ENCODE data around the gene NCKAP5.

NCKAP5 gene

DNA sequence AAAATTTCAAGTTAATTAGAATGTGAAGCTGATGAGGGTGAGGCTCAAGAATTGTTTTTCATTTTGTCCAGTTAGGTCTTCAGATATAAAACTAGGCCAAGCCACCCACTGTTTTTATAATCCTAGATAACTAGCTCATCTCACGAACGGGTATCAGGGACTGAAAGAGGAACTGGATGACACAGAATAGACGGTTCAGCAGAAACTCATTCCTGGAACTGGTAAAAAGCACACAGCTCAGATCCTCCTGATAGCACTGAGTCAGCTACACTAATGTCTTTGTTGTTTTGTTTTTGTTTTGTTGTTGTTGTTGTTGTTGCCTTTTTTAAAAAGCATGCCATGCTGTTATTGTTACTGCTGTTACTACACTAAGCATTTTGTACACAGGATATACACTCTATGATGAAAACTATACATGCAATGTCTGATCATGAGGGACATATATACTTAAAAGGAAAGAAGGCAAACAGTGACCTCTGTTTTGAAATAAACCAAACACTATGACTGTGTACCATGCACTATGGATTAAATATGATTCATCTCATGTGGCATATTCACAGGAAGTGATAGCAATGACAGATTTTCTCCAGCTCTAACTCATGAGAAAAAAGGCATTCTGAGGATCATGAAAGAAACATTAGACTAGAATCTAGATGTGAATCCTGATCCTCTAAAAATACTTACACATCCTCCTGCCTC lies 437.6 kb downstream of the NCKAP5 start:
- DNase-seq = no peak

DNA sequence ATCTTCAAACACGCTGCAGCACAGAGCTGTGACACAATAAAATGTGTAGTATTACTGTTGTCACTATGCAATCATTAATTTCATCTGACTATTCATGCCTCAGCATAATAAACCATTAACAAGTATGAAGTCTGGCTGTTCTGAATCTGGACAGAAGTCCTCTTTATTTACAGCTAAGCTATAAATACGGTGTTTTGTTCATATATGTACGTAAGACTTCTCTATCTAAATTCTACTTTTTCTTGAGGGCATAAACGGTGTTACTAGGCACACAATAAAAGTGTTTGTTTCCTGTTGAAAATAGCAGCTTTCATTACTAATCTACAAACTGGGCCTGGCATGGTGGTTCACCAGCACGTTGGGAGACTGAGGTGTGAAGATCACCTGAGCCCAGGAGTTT lies 443.8 kb downstream of the NCKAP5 start:
- DNase-seq = no peak

DNA sequence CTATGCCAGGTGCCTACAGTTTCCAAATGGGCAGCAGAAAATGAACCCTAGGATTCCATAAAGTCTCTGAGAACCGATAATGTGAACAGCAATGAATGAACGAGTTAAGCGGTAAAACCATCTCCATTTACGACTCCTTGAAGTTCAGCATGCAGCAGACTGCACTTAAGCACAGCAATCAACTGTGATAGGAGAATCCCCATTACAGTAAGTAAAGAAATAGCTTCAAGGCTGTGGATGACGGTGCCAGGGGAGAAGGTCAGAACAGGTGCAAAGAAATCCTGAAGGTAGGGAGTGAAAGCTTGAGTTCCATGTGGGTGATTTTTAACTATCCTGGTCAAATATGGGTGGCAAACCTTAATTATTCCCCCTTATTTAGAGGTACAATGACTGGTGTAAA lies 444.4 kb downstream of the NCKAP5 start:
- DNase-seq = peak; percentile 73

DNA sequence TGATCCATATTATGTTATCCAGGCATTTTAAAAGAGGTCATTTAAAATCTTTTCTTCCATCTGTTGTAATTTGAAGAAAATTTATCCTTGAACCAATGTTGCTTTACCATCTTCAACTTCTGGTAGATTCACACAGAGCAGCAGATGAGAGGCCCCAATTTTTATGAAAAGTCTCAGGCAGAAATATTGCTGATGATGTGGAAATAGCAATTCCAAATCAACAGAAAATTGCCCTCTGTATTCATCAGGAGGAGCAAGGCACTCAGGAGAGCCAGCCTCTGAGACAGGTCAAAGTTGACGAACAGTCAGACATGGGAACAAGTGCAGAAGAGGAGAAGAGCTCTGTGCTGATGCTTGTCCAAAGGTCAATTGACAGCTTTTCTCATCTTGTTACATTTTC lies 444.9 kb downstream of the NCKAP5 start:
- no peak for DNase-seq

DNA sequence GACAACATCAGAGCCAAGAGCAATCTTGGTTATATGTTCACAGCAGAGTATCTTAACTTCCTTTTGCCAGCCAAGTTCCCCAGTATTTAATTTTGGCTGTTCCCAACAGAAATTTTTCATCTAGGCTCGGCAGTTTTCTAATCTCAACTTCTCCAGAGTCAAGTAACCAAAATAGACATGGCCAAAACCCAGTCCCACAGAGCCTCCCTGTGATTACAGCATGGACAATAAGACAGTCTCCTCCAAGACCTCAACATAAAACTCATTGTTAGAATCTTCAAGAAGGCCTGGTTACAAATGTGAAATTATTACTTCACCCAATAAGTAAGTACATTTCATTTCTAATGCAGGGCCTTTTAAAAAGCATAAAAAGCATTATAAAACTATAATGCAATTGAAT lies 445.7 kb downstream of the NCKAP5 start:
- DNase-seq = no peak

DNA sequence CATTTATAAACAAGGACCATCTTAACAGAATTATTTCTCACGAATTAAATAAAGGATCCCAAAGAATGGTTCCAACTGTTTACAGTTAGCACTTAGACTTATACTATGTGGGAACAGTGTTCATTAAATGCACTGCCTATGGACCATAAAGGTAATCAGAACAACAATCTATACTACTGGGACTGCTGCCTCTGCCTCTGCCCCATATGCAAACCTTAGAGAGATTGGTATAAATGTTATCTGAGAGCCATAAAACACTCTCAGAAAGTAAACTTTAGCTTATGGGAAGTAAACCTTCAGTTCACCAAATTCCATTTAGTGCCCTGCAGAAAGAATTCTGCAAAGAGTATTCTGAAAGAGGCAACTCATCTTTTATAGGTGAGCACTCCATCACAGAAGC lies 448.0 kb downstream of the NCKAP5 start:
- no peak for DNase-seq

DNA sequence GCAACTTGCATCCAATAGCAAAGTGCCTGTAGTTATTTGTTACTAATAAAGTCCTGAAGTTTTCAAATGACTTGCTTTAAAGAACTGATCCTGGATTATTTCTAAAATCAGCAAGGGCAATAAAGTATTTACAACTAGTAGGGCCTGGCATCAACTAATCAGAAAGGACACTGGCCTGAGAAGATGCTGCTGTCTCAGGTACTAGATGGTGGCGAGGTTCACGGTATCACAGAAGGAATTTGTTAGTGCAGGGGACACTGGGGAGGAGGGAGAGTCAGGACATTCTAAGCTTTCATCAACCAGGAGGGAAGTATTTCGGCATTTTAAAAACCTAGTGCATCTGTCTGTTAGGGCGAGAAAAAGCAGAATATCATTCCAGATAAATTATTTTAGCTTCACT lies 458.1 kb downstream of the NCKAP5 start:
- DNase-seq = no peak

DNA sequence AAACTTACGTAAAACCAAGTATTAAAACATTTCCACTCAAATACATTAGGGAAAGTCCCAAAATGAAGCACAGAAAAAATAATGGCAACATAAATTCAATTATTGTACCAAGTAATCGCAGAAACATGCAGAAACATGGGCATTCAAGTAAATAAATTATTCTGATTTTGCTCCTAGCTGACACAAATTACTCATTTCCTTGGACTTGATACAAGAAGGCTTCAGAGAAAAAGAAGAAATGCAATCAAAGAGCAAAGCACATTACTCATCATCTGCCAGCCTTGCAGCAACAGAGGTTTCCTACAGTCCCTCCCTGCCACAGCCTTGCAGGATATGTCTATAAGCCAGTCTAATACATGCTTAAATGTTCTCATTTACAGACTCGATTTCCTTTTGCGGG lies 458.5 kb downstream of the NCKAP5 start:
- DNase-seq = no peak

DNA sequence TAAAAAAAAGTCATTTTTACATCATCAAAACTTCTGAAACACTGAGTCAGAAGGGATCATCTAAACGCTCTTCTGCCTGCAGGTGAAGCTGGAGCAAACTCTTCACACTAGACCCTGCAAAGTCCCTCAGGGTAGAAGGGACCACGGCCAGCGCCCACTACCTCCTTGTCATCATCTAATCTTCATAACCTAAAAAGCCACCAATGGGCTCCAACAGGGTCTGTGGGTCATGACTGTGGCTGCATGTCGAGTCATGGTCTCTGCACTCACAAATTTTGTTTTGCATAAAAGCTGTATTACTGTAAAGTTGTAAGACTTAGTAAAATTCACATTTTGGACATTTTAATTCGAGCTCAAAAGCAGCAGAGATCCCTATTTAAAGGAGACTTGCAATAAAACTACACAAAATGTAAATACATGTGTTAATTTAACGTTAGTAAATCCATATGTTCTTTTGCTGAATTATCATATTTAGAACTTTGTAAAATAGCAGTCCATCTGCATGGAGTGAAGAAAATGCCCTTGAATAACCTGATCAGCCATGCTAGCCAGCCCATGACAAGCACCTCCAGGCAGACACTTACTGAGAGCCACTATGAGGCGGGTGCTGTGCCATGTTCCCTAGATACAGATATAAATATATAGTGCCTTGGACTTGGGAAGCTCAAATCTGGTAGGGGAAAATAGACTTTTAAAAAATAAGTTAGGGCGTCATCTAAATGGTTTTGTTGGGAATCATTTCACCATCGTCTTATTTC lies 461.0 kb downstream of the NCKAP5 start:
- no peak for DNase-seq

DNA sequence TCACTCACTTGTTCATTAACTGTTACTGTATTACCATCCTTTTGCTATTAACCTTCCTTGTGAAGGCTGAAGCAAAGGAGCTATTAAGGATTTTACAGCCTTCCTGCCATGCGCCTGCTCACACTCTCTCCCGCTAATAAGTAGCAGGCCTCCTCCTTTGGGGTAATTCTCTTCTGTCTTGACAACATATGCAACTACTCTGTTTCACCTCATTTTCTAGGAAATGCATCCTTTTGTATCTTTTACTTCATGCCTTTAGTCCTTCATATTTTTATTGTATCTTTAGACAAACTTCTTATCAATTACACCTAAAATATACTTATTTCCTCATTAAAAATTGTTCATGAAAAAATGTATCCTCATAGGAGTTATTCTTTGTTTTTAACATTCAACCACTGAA lies 463.4 kb downstream of the NCKAP5 start:
- DNase-seq = no peak

DNA sequence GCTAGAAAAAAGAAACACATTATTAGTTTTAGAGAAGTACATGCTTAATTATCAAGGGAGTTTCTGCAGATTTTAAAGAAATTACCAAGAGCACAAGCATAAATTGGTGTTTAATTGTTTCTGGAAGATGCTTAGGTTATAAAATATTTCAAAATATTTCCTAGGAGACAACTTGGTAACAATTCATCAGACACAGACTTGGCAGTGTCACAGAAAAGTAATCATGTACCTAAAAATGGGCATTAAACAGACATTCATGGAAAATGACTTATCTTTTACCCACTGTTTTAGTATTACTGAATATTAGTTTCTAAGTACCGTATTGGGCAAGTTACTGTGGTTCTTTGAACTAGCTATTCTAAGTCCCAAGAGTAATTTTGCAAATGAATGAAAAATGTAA lies 469.5 kb downstream of the NCKAP5 start:
- DNase-seq = no peak

DNA sequence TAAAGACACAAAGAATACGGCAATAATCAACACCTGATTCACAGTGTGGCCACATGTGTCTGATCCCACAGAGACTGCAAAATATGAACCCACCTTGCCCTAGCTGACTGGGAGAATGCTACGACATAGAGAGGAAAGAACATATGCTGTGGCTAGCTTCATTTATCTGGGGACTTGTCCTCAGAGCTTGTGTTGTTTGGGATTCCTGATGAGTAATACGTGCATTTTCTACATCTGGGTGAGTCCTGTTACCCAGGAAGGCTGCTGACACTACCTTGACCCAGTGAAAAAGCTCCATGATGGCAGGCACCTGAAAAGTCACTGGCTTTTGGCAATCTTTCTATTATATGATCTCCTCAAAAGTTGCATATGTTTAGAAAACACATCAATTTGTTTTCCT lies 470.6 kb downstream of the NCKAP5 start:
- DNase-seq = no peak

DNA sequence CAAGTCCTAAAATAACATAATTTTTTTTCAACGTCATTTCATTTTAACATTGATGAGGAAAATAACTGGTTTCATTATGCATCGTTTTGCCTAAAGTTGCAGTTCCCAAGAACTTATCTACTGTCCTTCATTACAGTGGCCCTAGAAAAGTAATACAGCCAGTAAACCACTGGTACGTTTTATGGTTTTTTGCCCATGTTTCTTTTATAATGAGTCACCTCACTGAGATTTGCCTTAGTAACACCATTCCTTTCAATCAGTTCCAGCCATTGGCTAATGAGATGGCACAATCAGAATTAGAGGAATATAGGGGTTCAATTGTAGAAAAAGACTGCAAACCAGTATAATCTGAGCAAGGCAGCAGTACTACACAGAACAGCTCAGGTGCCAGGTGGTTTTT lies 475.7 kb downstream of the NCKAP5 start:
- no peak for DNase-seq

DNA sequence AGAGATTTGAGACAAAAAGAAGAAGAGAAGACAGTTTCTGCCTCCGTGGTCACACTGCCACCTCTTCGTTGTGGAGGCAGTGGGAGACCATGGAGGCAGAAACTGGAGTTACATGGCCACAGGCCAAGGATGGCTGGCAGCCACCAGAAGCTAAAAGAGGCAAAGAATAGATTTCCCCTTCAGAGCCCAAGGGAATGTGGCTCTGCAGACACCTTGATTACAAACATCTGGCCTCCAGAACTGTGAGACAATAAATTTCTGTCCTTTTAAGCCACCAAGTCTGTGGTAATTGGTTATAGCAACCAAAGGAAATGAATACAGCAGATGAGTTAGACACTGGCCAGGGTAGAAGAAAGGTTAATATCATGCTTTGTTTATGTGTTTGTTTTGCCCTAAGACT lies 477.9 kb downstream of the NCKAP5 start:
- DNase-seq = no peak

DNA sequence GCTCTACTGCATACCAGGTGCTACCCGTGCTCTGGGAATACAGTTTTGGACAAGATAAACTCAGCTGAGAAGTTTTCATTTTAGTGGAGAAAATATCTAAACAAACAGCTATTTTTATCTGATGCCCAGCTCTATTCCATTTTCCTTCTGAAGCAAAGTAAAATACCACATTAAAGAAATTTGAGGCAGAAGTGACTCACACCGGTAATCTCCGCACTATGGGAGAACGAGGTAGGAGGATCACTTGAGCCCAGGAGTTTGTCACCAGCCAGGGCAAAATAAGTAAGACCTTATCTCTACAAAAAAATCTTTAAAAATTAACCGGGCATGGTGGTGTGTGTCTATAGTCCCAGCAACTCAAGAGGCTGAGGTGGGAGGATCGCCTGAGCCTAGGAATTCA lies 482.1 kb downstream of the NCKAP5 start:
- DNase-seq = no peak

DNA sequence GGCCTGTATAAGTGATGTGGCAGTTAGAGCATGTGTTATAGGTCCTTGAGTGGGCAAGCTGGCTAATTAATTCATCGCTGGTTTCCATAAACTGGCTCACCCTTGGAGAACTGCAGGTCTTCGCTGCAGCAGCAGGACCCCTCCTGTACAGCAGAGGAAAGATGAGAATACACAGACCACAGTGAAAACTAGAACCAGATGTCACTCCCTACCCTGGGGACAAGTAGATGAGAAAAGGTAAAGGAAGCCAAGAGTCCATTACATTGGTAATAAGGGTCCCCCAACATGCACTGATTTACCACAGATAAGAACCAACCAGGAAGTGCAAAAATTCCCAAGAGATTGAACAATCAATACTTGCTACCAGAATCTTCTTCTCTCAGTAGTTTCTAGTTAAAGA lies 482.6 kb downstream of the NCKAP5 start:
- DNase-seq = no peak

DNA sequence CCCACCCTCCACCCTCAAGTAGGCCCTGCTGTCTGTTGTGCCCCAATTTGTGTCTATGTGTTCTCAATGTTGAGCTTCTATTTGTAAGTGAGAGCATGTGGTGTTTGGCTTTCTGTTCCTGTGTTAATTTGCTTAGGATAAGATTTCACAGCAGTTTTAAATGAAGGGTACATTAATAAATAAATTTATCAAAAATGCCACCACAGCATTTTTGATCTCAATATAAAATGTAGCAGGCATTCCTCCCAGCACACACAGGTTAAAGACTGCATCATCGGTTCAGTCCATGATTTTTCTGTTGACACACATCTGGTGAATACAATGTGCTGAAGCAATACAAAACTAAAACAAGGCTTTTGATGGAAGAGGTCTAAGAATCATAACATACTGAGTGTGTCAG lies 486.2 kb downstream of the NCKAP5 start:
- no peak for DNase-seq

DNA sequence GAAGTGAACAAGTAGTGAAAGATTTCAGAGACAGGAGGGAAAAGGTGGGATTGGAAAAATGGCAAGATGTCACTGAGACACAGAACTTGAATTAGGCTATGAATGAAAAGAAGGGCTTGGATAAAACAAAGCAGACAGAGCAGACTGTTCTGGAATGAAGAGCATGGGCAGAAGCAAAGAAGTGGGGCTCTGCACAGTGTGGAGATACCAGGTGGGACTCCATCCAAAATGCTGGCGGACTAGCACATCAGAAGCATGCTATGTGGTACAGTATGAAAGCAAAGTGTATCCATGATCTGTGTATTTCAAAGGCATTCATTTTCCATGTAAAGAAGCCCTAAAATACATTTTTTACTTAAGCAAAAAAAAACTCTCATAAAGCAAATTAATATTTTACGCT lies 487.4 kb downstream of the NCKAP5 start:
- no peak for DNase-seq

DNA sequence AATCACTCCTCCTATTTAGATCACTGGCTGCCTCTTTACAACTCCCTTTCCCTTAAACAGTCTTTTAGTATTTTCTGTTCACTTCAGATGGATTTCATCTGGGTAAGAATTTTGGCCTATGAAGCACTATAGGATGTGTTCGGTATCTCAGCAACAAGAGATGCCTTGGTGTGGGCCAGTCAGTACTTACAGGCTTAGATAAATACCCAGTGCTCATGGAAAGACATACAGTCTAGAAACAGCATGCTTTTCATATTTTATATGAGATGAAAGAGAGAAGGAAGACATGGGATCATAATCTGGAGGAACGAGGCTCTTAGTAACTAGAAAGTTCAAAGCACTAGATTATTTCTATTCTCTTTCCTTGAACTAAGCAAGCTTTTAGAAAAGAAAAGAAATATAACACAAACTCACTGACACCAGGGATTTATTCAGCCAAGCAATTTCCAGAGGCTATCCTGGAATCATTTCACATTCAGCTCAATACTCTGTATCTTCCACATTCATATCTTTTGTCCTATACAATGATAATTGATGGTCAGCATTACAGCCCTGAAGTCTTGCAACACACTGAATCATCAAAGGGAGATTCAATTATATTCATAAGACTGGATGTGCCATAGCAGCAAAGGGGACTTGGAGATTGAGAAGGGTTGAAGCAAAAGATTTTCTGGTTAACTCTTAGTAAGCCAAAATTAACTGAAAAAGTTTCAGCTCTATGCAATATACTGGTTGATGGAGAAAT lies 489.4 kb downstream of the NCKAP5 start:
- DNase-seq = no peak

DNA sequence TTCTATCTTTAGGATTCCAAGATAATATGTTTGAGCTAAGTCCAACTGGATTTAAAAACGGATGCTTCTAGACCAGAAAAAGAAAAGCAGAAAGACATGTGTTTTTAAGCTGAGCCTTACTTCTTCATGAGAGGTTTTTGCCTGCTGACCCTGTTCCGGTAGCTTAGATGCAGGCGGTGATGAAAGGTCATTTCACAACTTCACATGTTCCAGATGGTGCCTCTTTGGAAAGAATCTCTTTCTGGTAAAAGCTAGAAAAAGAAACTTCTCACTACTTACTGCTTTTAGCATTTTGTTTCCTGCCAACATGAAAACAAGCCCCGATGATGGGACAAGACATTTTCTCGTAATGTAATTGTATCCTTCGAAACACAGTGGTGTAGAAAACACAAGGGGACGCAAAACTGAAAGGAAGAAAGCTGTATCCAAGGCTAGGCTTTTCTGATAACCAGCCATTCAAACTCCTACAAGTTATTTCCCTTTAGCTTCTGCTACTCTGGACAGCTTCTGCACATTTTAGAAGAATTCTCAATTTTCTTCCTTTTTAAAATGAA lies 490.9 kb downstream of the NCKAP5 start:
- no peak for DNase-seq

DNA sequence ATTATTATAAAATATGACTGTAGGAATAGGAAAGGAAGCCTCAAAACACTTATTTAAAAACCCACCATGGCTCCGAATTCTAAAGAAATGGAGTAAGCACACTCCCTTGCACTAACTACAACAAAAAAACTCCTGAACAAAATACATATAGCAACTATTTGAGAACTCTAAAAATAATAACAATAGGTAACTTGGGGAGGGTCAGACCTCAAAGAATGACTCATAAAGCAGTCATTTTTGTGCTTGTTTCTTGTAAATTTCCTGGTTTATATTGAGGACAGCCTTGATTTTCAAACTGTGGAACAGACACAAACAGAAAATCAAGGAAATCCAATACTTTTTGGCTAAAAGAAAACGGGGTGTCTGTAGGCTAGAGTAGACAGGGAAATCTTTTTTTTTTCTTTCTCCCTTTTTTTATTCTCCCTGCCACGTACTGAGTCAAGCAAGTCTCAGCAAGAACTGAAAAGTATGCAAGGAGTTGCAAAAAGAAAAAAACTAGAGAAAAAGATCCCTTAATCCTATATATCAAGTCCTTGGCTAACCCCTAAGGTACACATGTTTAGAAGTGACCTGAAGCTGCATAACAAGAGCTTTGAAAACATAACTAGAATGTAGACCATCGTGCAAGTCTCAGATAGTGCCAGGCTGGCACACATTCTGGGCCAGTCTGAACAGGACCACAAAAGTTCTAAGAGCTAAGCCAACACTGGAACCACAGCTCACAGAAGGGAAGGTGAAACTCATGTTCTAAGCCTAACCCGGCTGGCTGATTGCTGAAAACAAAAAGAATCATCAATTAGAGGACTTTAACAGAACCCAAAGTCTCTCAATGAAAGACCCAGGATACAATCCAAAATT lies 495.2 kb downstream of the NCKAP5 start:
- DNase-seq = no peak

DNA sequence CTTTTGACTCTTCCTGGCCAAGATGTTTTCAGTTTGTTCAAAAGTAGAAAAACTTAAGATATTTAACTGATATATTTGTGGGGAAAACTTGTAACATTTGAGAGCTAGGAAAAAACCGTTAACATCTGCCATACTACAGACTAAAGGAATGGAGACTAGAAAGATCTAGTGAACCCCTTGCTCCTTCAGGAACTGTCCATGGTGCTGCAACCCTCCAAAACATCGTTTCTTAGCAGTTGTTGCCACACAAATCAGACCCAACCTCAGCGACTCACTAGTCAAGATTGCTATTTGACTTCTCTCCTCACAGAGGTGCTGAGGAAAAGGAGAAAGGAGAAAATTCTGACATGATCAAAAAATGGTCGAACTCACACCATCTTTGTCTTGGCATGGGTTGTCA lies 504.5 kb downstream of the NCKAP5 start:
- DNase-seq = no peak

All from DMS79 (cell line).